A673 (cell line): ENCODE results near the gene POMP. TPM values are rescaled to one million over a fixed set of nuclear protein-coding genes. Genes with fewer than 3 reads are reported as not detected.

Experiments used
- BruUV-seq: library from RNA; stranded (reverse); fragments of 400-500 nt; replicated peaks from 2 replicates; lab custom pipeline; 2021; lab: Mats Ljungman, UMichigan
- CTCF ChIA-PET: fragments of 300-600 bp; sonication (Branson Sonifier 250); formaldehyde crosslinking; loops from one replicate; lab custom pipeline; 2022; ENCODE audit warnings: antibody characterized with exemption; lab: Charles Lee
- POLR2A ChIA-PET: fragments of 300-600 bp; sonication (Branson Sonifier 250); formaldehyde crosslinking; loops from one replicate; lab custom pipeline; 2022; ENCODE audit warnings: antibody characterized with exemption; ENCODE audit not compliant: low non-redundant PET; lab: Charles Lee
- DNase-seq: peaks from one replicate; pipeline ENCODE4 v3.0.0-alpha.2; 2015; ENCODE audit warnings: low spot score
- H3K27ac ChIP-seq: fragments of 200-600 bp; sonication (generic); 2 replicates; pipeline ENCODE4 v1.5.1; 2016; ENCODE audit warnings: mixed run types, low read depth, mild to moderate bottlenecking, mixed read lengths, antibody characterized with exemption, low read length; ENCODE audit not compliant: poor library complexity, severe bottlenecking
- H3K27me3 ChIP-seq: fragments of 200-600 bp; sonication (generic); replicated peaks from 2 replicates; pipeline ENCODE4 v1.6.1; 2017; ENCODE audit warnings: mixed run types, low read depth, mild to moderate bottlenecking, mixed read lengths, antibody characterized with exemption, low read length; ENCODE audit not compliant: insufficient read depth, poor library complexity
- H3K36me3 ChIP-seq: fragments of 200-600 bp; sonication (generic); 2 replicates; pipeline ENCODE4 v1.6.1; 2016; ENCODE audit warnings: mixed run types, mild to moderate bottlenecking, mixed read lengths, antibody characterized with exemption, low read length; ENCODE audit not compliant: insufficient read depth, poor library complexity, severe bottlenecking
- H3K4me1 ChIP-seq: fragments of 200-600 bp; sonication (generic); 2 replicates; pipeline ENCODE4 v1.6.1; 2017; ENCODE audit warnings: mixed run types, mild to moderate bottlenecking, mixed read lengths, antibody characterized with exemption, low read length; ENCODE audit not compliant: insufficient read depth, poor library complexity, severe bottlenecking
- H3K4me3 ChIP-seq: fragments of 200-600 bp; sonication (generic); 2 replicates; pipeline ENCODE4 v1.5.1; 2016; ENCODE audit warnings: low read depth, mixed run types, mild to moderate bottlenecking, mixed read lengths, low read length; ENCODE audit not compliant: poor library complexity, severe bottlenecking
- H3K9me3 ChIP-seq: fragments of 200-600 bp; sonication (generic); 2 replicates; pipeline ENCODE4 v1.6.1; 2016; ENCODE audit warnings: mixed run types, low read depth, mild to moderate bottlenecking, mixed read lengths, antibody characterized with exemption, low read length; ENCODE audit not compliant: poor library complexity, severe bottlenecking
- CTCF ChIP-seq: fragments of 300-800, 200-600 bp; sonication (generic); conservative IDR thresholded peaks from 2 replicates; pipeline ENCODE4 v1.5.1; 2017; ENCODE audit warnings: low read depth, mild to moderate bottlenecking, antibody characterized with exemption, low read length, moderate library complexity, mixed read lengths
- EZH2 ChIP-seq: fragments of 200-600 bp; sonication (generic); IDR thresholded peaks from 2 replicates; pipeline ENCODE4 v1.6.1; 2017; ENCODE audit warnings: borderline replicate concordance, low read depth, mild to moderate bottlenecking, mixed read lengths, antibody characterized with exemption, low read length; ENCODE audit not compliant: poor library complexity, severe bottlenecking
- intact Hi-C: fragments of 100-400 bp; cut with micrococcal nuclease; formaldehyde crosslinking; loops from one replicate; pipeline ENCODE4 v1.10.0; 2022; ENCODE audit not compliant: unreplicated experiment
- total RNA-seq: library from RNA; stranded (reverse); gene quantifications from 2 replicates; pipeline ENCODE4 v1.2.3, GENCODE V29; 2021

The POMP gene
- total RNA-seq, 1 experiment from 2014 or later: 185 TPM

GRCh38 chr13:28615916-28616446, 42.9 kb upstream of the POMP start:
- no TSS peak for BruUV-seq
- no peaks in the 10 kb centered on the region for H3K27me3 ChIP-seq
- ChIA-PET POLR2A (no interaction called here), CTCF (no interaction called here)
- no peaks in the 10 kb centered on the region for H3K9me3 ChIP-seq
- no peaks in the 10 kb centered on the region for H3K36me3 ChIP-seq
- DNase-seq: no peak
- no peak for TF ChIP-seq CTCF
- no peak for TF ChIP-seq EZH2
- intact Hi-C loops: no loop called here
- no peak overlapping the region for H3K4me3 ChIP-seq
- no peaks in the 10 kb centered on the region for H3K4me1 ChIP-seq
- H3K27ac ChIP-seq: no peak overlapping the region

- DNase-seq: no peak
- intact Hi-C loops: no loop called here
- Histone ChIP-seq H3K4me1 (no peaks in the 10 kb centered on the region), H3K4me3 (no peak overlapping the region), H3K9me3 (no peaks in the 10 kb centered on the region), H3K27ac (no peak overlapping the region), H3K36me3 (no peaks in the 10 kb centered on the region), H3K27me3 (no peaks in the 10 kb centered on the region)
- POLR2A ChIA-PET: no interaction called here
- BruUV-seq: no TSS peak
- CTCF ChIA-PET: interaction anchor here (0.6 kb wide), 1 partner anchor 326 kb away, joined by 3 read pairs; no protein-coding TSS in a partner anchor
- TF ChIP-seq EZH2: no peak
- no peak for TF ChIP-seq CTCF
Measured at GRCh38 chr13:28618230-28618994, 40.5 kb upstream of the POMP start.

GRCh38 chr13:28620011-28620830, 38.7 kb upstream of the POMP start:
- no peaks in the 10 kb centered on the region for H3K36me3 ChIP-seq
- no peak overlapping the region for H3K27ac ChIP-seq
- no peaks in the 10 kb centered on the region for H3K9me3 ChIP-seq
- no peak overlapping the region for H3K4me3 ChIP-seq
- H3K27me3 ChIP-seq: no peaks in the 10 kb centered on the region
- CTCF ChIA-PET: no interaction called here
- TF ChIP-seq EZH2 (no peak), CTCF (no peak)
- intact Hi-C loops: no loop called here
- POLR2A ChIA-PET: no interaction called here
- H3K4me1 ChIP-seq: no peaks in the 10 kb centered on the region
- BruUV-seq: no TSS peak
- no peak for DNase-seq
